ENCODE data around the gene RNF123. TPM values are rescaled to one million over a fixed set of nuclear protein-coding genes. Genes with fewer than 3 reads are reported as not detected.

RNF123 gene
- polyA plus RNA-seq, 3 donors from 2014 or later: 2.6 to 27.1 (median 11.8) TPM

DNA sequence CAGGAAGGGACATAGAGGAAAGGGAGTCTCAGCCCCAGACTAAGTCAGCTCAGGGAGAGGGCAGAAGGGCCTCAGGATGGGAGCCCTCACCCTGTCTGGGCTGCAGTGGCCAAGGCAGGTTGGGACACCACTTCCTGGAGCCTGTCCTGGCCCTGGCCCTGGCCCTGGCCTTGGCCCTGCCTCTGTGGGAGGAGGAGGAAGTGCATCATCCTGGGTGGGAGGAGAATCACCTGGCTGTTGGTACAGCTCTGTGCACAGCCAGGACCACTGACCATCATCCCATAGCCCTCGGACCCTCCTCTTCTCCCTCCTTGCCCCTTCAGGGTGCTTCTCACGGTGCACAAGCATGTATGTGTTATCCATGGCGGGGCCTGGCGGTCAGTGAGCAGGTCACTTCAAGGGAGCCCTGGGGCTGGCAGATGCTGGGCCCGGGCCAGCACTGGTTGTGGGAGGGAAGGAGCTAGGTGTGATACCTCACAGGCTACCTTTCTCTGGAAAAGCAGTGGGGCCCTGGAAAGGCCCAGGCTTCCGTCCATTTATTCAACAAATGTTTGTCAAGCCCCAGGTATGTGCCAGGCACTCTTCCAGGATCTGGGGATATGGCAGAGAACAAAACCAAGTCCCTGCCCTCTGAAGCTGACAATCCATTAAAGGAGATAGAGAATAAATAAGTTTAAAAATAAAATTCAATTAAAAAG lies 23.4 kb upstream of the RNF123 start:
- Mint-ChIP-seq H3K4me1 (no peaks in the 10 kb centered on the region), H3K4me3 (no peak overlapping the region), H3K27ac (no peak overlapping the region), H3K36me3 (no peaks in the 10 kb centered on the region), H3K27me3 (ENCODE audit: low read depth in 3 of 3) (peaks cover 0 to 2% (median 0%) of the 10 kb centered on the region in 3 donors), H3K9me3 (no peaks in the 10 kb centered on the region)
- DNase-seq: no peak

DNA sequence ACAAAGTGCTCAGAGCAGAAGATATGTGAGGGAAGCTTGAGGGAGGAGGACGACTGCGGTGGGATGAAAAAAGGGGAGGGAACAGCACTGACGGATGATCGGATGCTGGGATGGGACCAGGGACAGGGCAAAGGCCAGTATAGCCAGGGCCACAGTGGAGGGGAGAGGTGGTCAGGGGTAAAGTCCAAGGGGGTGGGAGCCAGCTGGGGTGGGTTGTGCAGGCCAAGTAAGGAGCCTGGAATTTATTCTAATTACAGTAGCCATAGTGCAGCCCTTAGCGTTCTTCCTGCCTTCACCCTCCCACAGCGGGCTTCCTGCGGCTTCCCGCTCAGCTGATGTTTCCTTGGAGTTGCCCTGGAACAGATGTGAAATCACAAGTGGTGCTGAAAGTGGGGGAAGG lies 22.8 kb upstream of the RNF123 start:
- DNase-seq: no peak
- H3K4me1 Mint-ChIP-seq: peaks cover 0 to 1% of the 10 kb centered on the region in 2 donors
- H3K36me3 Mint-ChIP-seq: no peaks in the 10 kb centered on the region
- H3K9me3 Mint-ChIP-seq: no peaks in the 10 kb centered on the region
- H3K27me3 Mint-ChIP-seq (ENCODE audit: low read depth in 3 of 3): peaks cover 0 to 2% (median 0%) of the 10 kb centered on the region in 3 donors
- H3K4me3 Mint-ChIP-seq: no peak overlapping the region
- no peak overlapping the region for H3K27ac Mint-ChIP-seq

DNA sequence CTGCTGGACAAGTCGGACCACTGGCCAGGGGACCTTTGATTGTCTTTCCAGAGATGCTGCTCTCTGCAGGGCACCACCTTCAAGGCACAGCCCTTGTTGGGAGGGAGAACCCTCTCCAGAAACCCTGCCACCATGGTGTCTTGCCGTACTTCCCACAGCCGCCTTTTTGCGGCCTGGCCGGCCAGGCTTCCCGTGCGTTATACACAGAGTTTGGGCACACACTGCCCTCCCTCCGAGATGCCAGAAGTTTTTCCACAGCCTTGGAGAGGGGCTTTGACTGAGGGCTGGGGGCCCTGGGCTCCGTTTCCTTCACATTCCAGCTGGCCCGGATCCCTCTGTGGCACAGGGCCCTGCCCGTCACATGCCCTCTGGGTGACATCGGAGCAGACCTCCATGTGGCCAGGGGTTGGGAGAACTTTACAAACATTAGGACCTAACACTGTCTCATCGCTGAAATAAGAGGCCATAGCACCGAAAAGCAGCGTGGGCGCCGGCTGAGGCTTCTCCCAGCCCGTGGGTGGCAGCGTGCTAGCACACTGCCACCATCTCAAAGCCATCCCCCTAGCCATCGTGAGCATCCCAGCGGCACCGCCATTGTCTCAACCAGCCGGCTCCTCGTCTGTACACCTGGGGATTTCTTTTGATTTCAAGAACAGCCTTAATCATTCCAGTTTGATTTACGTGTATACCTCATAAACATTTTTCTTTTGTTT lies 21.5 kb upstream of the RNF123 start:
- DNase-seq: no peak
- Mint-ChIP-seq H3K27ac (no peak overlapping the region), H3K27me3 (ENCODE audit: low read depth in 3 of 3) (peaks cover 2 to 3% (median 2%) of the 10 kb centered on the region in 3 donors), H3K4me3 (no peak overlapping the region), H3K36me3 (no peaks in the 10 kb centered on the region), H3K9me3 (no peaks in the 10 kb centered on the region), H3K4me1 (peaks cover 4 to 9% of the 10 kb centered on the region in 2 donors)

DNA sequence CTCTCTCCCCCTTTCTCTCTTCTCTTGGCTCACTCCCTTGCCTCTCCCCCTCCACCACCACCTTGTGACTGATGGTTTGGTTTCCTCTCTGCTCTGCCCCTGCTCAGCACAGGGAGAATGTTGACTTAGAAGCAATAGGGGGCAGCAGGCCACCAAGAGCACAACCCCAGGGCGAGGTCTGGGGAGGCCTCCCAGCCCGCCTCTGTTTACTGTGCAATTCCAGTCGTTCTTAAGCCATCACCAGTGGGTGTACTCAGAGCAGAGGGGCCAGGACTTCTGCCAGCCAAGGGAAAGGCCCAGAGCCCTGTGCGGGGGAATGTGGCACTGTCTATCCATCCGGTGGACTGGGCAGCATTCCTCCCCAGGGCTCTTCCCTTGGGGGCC lies 21.0 kb upstream of the RNF123 start:
- DNase-seq: no peak
- H3K4me3 Mint-ChIP-seq: no peak overlapping the region
- H3K4me1 Mint-ChIP-seq: peaks cover 8 to 14% of the 10 kb centered on the region in 2 donors
- H3K27ac Mint-ChIP-seq: no peak overlapping the region
- peaks cover 2 to 3% (median 2%) of the 10 kb centered on the region in 3 donors for H3K27me3 Mint-ChIP-seq (ENCODE audit: low read depth in 3 of 3)
- H3K36me3 Mint-ChIP-seq: no peaks in the 10 kb centered on the region
- H3K9me3 Mint-ChIP-seq: no peaks in the 10 kb centered on the region

DNA sequence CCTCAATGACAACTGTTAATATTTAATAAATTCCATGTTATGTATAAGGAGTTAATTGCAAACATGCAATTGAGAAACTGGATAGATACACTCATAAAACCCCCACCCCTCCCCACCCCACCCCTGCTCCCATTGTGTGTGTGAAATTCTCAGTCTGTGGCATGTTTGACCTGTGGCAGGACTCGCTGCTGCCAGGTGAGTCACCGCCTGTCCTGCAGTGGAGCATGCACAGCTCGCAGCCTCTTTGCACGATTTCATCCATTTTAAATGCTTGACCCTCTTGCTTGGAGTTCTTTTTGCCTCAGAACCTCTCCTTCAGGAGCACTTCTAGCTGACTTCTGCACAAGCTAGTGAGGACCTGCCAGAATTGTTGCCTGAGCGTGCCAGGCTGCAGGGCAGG lies 20.5 kb upstream of the RNF123 start:
- Mint-ChIP-seq H3K4me1 (peaks cover 12 to 18% of the 10 kb centered on the region in 2 donors), H3K9me3 (no peaks in the 10 kb centered on the region), H3K27ac (no peak overlapping the region), H3K27me3 (ENCODE audit: low read depth in 3 of 3) (peaks cover 2 to 5% (median 4%) of the 10 kb centered on the region in 3 donors), H3K36me3 (no peaks in the 10 kb centered on the region), H3K4me3 (no peak overlapping the region)
- DNase-seq: no peak

DNA sequence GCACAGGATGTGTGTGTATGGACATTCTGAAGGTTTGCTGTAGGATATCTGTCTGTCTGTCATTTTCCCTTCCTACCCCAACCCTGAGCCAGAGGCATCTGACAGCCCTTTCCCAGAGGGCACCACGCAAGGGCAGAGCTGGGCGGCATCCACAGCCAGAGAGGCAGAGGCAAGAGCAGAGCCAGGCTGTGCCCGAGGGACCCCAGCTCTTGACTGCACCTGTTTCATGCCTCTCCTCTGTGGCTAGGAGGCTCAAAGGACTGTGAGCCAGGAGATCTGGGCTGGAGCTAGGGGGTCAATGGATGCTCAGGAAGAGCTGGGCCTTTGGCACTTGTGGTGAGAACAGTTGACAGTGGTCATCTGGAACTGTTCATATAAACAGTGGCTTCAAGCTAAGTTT lies 20.0 kb upstream of the RNF123 start:
- no peak for DNase-seq
- Mint-ChIP-seq H3K4me3 (no peak overlapping the region), H3K27me3 (ENCODE audit: low read depth in 3 of 3) (peaks cover 2 to 7% (median 7%) of the 10 kb centered on the region in 3 donors), H3K9me3 (no peaks in the 10 kb centered on the region), H3K36me3 (no peaks in the 10 kb centered on the region), H3K27ac (no peak overlapping the region), H3K4me1 (peaks cover 12 to 20% of the 10 kb centered on the region in 2 donors)

DNA sequence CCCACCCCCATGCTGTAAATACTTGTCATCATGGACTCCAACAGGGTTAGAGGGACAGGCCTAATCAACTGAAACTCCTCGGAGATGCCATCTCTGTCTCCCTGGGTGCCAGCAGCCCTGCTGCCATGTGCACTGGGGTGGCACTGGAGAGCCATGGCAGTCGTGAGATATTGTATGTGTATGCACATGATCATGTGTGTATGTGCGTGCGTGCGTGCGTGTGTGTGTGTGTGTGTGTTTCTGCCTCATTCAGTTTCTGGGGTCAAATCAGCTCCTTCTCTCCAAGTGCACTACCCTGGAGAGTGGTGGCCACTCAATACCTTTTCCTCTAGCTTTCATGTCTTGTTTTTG lies 18.4 kb upstream of the RNF123 start:
- Mint-ChIP-seq H3K36me3 (no peaks in the 10 kb centered on the region), H3K9me3 (no peaks in the 10 kb centered on the region), H3K27me3 (ENCODE audit: low read depth in 3 of 3) (peaks cover 2 to 7% (median 7%) of the 10 kb centered on the region in 3 donors), H3K4me1 (peaks cover 26 to 33% of the 10 kb centered on the region in 2 donors), H3K27ac (peak overlapping the region in 1 of 6 donors; percentile 8), H3K4me3 (no peak overlapping the region)
- DNase-seq: no peak

DNA sequence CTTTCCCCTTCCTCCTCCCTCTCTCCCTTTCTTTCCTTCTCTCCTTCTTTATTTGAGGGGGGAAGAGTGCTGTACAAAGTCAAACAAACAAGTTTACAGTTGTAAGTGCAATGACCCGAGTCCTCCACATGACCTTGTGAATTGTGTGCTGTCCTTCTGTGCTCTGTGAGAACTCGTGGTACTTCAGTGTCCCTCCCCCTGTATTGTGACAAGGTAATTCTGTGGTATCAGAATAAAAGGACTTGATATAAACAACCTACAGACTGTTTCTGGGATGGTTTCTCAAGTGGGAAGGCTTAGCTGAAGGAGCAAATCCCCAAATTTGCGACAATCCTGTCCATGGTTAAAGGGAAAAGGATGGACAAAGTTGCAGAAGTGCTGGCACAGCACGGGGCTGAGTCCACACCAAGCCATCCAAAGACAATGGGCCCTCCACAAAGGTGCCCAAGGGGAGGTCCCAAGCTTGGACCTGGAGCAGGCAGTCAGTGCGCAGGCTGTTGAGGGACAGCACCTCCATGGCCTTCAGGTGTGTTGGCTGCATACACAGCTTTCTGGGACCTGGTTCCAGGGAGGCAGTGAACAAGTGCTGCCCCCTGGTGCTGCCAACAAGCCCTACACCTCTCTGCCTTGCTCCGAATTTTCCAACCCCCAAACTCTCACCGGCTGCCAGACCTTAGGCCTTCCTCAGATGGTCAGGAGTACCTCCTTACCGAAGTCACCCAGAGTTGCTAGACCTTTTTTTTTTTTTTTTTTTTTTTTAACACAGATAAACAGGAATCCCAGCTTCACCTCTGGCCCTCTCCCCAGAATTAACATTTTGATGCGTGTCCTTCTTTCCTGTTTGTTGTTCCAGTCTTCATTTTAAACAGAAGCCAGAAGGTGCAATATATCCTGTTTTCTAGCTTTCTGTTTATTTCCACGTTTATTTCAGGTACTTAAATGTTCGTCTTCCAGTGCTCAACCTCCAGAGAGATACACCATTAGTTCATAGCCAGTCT lies 17.8 kb upstream of the RNF123 start:
- peak; percentile 58 to 64 (median 59) for DNase-seq
- Mint-ChIP-seq H3K4me3 (peak overlapping the region; percentile 46 to 82 (median 73)), H3K27ac (peak overlapping the region in 5 of 6 donors; percentile 38 to 86 (median 55)), H3K36me3 (no peaks in the 10 kb centered on the region), H3K27me3 (ENCODE audit: low read depth in 3 of 3) (peaks cover 0 to 7% (median 7%) of the 10 kb centered on the region in 3 donors), H3K9me3 (no peaks in the 10 kb centered on the region), H3K4me1 (peaks cover 27 to 37% of the 10 kb centered on the region in 2 donors)

DNA sequence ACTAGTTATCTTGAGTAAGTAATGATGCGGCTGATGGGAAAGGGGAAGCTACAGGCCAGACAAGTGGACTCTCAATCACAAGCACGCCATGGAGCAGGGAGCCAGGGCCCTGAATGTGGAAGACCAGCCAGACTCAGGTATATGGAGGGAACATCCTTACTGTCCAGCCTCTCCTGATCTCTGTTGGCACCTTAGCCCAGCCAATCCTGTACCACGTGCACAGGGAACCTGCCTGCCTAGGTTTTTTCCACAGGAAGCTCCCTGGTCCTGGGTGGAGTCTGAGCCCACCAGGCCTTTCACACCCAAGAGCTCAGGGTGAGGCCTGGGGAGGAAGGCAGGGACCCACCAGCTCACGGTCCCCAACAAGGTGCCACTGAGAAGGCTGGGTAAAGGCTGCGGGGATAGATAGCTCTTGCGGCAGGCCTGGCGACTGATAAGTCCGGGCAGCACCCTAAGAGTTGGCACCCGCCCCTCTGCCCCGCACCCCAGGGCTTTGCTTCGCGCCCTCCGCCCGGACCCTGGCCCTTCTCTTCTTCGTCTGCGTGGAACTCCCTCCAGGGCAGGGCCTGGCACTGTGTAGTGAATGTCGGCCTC lies 16.1 kb upstream of the RNF123 start:
- Mint-ChIP-seq H3K9me3 (no peaks in the 10 kb centered on the region), H3K4me1 (peaks cover 27 to 37% of the 10 kb centered on the region in 2 donors), H3K36me3 (peaks cover 2 to 3% (median 3%) of the 10 kb centered on the region in 3 donors), H3K4me3 (peak overlapping the region; percentile 91 to 96 (median 93)), H3K27me3 (ENCODE audit: low read depth in 3 of 3) (peaks cover 0 to 7% (median 7%) of the 10 kb centered on the region in 3 donors), H3K27ac (peak overlapping the region; percentile 83 to 97 (median 96))
- DNase-seq: no peak

DNA sequence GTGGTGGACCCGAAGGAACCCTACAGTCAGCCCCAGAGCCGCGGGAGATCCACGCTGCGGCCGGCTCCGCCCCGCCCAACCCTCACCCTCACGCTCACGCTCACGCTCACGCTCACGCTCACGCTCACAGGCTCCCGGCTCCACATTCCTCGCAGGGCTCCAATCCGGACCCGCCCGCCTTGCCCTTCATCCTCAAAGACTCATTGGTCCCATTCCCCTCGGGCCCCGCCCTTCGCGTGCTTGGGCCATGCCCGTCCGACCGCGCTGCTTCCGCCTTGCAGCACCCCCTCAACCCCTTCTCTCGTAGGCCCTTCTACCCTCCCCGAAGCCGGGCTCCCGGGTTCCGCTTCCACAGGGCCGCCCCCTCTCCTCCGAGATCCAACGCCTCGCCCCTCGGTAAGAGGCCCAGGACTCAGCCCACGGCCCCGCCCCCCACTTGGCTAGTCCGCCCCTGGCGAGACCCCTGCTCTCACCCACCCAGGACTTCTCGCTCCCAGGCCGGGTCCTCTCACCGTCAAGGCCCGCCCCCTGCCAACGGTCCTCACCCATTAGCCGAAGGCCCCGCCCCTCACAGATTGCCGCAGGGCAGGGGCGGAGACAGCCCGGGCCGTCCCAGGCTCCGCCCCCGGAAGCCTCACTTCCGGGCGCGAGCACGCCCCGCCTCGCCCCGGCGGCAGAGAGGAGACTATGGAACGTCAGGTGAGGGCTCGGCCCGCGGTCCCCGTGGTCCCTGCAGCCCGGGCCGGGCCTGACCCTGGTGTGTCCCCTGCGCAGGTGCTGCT lies 15.5 kb upstream of the RNF123 start, which contains the start of gene APEH:
Gene APEH (plus strand): TSS at position 637 of the 782 bp plus-strand sequence. CDS start 51 bp downstream, at position 688.
- Mint-ChIP-seq H3K4me1 (peaks cover 27 to 37% of the 10 kb centered on the region in 2 donors), H3K9me3 (no peaks in the 10 kb centered on the region), H3K36me3 (peaks cover 4 to 5% (median 4%) of the 10 kb centered on the region in 3 donors), H3K27me3 (ENCODE audit: low read depth in 3 of 3) (peaks cover 0 to 7% (median 7%) of the 10 kb centered on the region in 3 donors), H3K4me3 (peak within 1 kb of the TSS; percentile 91 to 96 (median 93)), H3K27ac (peak within 1 kb of the TSS; percentile 83 to 97 (median 96))
- peak; percentile 98 for DNase-seq

DNA sequence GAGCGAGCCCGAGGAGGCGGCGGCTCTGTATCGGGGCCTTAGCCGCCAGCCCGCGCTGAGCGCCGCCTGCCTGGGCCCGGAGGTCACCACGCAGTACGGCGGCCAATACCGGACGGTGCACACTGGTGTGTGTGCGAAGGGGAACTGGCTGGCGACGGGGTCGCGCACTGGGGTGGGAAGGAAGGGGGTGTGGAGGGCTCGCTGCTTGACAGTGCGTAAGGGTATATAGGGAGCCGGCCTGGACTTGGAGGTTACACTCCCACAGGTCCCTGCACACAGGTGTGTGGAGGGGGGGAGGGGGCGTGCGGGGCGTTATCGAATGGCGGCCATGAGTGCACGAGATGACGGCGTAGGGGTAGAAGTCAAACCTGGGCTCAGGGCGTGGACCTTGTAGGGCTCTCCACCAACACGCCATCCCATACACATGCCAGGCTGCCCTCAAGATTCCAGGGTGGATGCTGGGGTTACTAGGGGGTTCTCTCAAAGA lies 14.8 kb upstream of the RNF123 start:
- peak overlapping the region; percentile 29 to 97 (median 88) for H3K27ac Mint-ChIP-seq
- H3K4me3 Mint-ChIP-seq: peak overlapping the region; percentile 91 to 96 (median 93)
- no peak for DNase-seq
- peaks cover 0 to 7% (median 7%) of the 10 kb centered on the region in 3 donors for H3K27me3 Mint-ChIP-seq (ENCODE audit: low read depth in 3 of 3)
- H3K36me3 Mint-ChIP-seq: peaks cover 4 to 5% (median 4%) of the 10 kb centered on the region in 3 donors
- H3K9me3 Mint-ChIP-seq: no peaks in the 10 kb centered on the region
- peaks cover 27 to 37% of the 10 kb centered on the region in 2 donors for H3K4me1 Mint-ChIP-seq

DNA sequence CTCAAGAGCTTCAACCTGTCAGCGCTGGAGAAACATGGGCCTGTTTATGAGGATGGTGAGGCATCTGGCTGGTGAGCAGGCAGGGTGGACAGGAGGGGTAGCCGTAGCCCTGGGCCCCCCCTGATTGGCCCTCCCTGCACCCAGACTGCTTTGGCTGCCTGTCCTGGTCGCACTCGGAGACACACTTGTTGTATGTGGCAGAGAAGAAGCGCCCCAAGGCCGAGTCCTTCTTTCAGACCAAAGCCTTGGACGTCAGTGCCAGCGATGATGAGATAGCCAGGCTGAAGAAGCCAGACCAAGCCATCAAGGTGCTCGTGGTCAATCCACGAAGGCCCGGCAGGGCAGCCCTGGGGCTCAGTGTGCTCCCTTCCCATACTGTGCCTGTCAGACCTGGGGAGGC lies 13.4 kb upstream of the RNF123 start:
- no peak for DNase-seq
- Mint-ChIP-seq H3K27ac (no peak overlapping the region), H3K4me1 (peaks cover 32 to 37% of the 10 kb centered on the region in 2 donors), H3K27me3 (ENCODE audit: low read depth in 3 of 3) (peaks cover 0 to 7% (median 7%) of the 10 kb centered on the region in 3 donors), H3K9me3 (no peaks in the 10 kb centered on the region), H3K36me3 (peaks cover 4 to 15% (median 10%) of the 10 kb centered on the region in 3 donors), H3K4me3 (peak overlapping the region in 3 of 5 donors; percentile 15 to 96 (median 44))

All from immature natural killer cell (primary cell).